HG03442 (cell line): ENCODE results near the gene SLC1A5.

Source experiments
- ATAC-seq: cut with Tn5 transposase; IDR thresholded peaks from one replicate; pipeline ENCODE4 v1.9.1; 2021; ENCODE audit warnings: mild to moderate bottlenecking, moderate library complexity; ENCODE audit not compliant: unreplicated experiment

The SLC1A5 gene

DNA sequence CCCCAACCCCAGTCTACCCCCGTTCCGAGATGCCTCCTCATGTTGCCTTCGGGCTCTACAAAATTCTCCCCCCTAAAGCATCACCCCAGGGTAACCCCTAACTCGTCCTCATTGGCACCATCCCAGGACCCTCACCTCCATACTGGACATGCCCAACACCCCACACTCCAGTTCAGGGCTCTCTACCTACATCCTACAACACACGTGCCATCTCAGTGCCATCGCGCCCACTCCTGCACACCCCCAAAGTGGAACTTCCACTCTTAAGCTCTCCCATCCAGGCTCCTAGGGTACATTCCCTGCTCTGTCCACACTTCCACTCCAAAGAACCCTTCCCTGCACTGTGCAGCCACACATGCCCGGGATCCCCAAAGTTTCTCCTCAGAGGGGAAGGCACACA is 43.4 kb downstream of the SLC1A5 start:
- no peak for ATAC-seq

DNA sequence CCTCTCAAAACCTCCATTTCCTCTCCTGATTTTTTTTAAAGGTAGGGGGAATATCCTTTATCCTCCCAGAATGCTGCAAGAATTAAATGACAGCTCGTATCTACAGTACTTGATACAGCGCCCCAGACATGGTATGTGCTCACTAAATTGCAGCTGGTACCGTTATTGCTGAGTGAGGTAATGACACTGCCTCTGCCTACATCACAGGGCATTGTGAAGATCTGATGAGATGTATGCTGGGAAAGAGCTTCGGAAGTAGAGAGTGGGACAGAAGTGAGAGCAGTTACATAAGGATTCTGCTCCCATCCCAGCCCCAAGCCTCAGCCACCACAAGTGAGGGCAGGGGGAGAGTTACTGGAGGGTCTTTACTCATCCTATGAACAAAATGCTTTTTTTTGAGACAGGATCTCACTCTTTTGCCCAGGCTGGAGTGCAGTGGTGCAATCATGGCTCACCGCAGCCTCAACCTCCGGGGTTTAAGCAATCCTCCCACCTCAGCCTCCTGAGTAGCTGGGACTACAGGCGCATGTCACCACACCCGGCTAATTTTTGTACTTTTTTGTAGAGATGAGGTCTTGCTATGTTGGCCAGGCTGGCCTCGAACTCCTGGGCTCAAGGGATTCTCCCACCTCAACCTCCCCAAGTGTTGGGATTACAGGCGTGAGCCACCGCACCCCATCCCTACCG is 44.2 kb downstream of the SLC1A5 start:
- no peak for ATAC-seq

DNA sequence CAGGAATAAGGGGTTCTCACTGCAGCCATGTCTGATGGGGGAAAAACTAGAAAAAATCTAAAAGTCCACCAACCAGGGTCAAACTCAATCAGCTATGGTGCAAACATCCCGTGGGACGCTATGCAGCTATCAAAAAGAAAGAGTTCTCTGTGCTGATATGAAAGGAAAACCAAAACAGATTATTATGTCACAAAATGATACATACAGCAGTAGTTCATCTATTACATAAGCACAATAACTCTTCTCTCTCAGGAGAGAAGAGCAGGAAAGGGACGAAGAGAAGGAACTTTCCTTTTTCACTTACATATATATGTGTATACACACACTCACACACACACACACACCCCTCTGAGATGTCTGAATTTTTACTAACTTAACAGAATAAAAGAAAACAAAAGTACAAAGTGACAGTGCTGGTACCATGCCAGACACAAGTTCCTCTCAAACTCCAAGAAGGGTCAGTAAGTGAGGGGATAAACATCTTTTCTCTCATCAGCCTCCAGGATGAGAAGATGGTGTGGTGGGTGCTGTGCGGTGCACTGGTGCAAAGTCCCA is 45.4 kb downstream of the SLC1A5 start:
- no peak for ATAC-seq

DNA sequence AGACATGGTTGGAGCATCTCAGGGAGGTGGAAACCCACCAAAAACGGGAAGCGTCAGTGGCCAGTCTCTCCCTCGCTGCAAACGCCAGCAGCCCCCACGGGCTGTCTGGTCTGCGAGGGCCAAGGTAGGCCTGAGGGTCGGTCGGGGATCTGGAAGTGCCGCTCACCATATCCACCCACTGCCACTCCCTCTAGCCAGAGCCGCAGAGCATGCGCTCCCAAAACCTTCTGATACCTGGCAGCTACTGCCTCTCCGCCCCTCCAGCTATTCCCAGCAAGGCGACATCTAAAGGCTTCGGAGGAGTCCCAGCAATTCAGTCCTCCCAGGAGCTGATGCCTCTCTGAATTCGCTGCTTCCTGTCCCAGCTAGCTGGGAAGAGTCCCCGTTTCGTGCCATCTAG is 46.9 kb downstream of the SLC1A5 start:
- ATAC-seq, result no peak

DNA sequence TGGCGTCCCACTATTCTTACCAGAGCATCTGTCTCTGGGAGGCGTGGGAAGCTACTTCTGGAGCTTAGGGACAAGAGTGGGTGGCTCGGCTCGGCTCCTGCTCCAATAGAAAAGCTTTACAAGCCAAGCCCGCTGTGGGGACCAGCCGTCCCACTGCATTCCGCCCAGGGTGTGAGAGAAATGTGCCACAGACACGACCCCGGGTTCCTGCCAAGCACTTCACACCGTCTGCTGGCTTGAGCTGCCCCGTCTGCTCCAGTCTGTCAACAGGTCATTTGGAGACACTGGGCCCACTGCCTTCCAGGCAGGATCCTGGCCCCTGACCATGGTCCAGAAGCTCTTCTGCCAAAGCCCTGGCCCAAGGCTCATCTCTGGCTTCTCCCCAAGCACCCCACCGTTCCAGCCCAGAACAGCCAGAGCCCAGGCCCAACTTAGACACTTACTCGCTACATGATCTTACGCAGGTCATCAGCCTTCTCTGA is 49.1 kb downstream of the SLC1A5 start:
- ATAC-seq, result no peak

DNA sequence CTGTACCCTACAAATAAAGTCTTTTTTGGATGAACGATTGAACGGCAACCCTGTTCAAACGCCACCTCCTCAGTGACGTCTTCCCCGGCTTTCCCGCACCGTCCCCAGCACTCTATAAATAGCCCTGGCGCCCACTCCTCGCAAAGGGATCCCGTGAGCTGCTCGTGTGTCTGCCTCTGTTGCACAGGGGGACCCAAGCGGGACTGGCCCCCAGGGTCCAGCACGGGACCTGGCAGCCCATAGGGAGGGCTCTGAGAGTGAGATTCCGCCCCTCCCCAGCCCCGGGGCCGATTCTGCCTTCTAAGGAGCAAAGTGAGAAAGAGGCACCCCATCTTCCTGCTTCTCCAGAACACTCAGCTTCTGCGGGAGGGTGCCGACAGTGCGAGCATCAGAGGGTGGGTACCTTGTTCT is 50.6 kb downstream of the SLC1A5 start:
- no peak for ATAC-seq

DNA sequence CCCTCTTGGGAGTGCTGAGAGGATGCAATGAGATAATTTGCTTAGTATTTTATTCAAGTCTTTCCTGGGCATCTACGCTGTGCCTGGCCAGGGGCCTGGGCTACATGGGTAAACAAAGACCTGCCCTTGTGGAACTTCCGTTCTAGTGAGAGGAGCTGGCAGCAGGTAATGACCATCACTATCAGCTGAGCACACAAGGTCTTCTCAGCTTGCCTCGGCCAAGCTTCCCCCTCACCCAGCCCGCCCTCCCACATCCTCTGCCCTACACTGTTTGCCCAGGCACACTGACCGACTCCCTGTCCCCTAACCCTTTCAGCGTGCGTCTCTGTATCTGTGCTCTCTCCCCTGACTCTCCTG is 51.1 kb downstream of the SLC1A5 start:
- no peak for ATAC-seq

DNA sequence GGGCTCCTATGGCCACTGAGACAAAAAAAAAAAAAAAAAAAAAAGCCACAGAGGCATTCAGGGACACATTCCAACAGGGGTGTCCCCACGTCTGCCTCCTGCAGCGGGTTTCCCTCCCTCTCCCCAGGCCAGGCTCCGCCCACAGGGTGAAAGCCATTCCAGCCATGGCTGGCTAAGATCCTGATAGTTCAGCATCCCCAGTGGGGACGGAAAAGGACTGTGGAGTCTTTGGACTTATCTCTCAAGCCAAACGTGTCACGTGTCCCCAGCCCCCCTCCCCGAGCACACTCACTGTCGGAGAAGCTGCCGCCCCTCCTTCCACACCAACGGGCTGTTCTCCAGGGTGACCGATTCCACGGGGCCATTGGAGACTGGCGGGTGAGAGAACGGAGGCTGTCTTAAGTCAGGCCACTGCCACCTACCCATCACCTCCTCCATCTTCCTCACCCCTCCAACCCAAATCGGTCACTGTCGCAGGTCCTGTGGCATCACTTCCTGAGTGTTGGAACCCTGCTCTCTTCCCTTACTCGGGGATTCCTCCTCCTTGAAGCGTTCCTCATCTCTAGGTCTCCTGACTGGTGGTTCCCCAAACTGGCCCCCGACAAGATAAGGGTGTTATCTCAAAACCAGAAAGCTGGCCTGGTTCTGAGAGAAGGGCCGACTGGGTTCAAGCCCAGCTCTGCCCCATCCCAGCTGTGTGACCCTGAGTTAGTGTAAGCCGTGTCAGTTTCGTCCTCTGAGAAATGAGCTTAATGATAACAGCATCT is 51.7 kb downstream of the SLC1A5 start:
- ATAC-seq, result no peak

DNA sequence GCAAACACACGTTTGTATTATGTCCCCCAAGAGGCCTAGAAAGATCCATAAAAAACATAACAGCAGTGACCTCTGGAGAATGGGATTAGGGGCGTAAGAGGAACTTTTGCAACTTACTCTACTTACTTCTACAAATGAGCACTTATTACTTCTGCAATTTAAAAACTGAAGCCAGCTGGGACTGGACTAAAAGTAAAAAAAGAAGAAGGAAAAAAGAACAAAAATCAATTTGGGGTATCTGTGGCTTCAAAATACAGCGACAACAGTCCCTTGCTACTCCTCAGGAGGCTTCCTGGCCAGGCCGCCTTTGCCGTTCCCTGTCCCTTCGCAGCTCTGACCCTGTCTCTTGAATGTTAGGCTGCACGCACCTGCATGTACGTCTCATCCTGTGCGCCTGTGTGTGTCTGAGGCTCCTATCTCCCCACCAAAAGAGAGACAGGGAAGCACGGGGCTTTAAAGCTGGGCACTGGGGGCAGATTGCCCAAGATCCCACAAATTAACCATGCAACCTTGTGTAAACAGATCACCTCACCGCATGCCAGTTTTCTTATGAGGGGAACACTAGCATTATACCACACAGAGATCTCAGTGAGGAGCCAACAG is 54.6 kb downstream of the SLC1A5 start:
- no peak for ATAC-seq

DNA sequence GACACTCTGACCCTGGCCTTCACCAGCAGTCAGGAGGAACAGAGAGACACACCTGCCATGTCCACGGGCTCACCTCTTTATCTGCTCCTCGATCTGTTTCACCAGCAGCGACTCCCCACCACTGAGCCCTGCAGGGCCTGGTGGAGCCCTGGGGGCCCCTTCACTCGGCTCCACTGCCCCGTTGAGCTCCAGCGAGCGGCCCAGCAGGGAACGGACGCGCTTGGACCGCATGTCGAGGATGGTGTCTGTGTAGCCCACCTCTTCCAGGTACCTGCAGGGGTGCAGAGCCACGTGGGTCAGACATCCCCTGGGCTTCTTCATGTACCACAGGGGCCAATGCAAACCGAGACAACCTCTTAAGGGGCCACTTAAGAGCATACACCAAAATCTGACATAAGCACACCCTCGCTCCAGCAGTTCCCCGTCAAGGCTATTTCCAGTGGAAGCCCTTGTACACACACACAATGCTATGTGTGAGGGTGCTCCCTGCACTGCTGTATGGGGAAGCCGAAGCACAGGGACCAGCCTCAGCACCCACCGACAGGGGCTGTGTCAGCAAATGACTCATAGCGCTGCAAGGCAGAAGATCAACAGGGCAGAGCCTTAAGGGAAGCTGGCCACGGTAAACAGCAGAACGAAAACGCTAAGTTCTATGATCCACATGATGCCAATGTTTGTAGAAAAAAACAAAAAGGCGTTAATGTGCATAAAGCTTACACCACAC is 55.3 kb downstream of the SLC1A5 start:
- no peak for ATAC-seq

DNA sequence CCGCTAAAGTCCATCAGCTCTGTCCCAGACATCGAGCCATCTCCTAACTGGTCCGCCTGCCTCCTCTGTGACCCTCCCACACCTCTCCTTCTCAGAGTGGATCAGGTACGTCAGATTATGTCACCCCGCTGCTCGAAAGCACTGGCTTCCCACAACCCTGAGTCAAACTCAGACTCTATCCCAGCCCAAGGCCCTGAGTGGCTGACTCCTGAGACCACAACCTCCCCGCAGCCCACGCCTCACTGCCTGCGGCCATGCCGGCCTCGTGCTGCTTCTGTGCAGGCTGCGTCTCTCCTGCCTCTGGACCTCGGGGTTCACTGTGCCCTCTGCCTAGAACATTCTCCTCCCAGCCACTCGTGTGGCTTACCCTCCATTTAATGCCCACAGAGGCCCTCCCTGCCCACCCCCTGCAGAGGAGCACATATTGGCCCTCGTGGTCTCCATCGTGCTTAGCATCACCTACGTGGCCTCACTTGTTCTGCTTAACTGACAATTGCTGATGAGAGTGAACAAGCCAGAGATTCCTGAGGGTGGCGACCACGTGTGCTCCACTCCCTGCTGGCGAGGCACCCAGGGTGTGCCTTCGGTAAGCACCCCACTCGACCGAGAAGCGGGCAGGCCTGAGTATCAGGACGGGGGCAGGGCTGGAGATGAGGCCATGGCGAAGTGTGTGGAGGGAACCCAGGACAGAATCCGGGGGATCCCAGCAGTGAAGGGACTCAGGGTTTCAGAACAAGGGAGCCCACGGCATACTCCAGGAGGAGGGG is 56.0 kb downstream of the SLC1A5 start:
- ATAC-seq, result no peak

DNA sequence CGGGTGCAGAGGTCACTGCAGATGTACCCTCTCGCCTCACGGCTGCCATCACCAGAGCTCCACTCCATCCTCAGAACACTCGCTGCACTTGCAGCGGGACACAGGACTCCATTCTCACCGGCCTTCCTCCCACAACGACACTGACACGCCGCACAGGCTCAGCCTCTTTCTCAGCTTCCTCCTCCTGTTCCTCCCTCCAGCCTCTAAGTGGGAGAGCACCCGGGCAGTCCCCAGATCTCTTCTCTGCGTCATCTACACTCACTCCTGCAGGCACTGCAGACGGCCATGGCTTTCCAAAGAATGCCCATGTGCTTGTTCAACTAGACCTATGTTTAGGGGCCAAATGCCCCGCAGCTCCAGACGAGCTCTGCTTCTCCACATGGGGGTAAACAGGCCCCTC is 56.8 kb downstream of the SLC1A5 start:
- ATAC-seq, result no peak

DNA sequence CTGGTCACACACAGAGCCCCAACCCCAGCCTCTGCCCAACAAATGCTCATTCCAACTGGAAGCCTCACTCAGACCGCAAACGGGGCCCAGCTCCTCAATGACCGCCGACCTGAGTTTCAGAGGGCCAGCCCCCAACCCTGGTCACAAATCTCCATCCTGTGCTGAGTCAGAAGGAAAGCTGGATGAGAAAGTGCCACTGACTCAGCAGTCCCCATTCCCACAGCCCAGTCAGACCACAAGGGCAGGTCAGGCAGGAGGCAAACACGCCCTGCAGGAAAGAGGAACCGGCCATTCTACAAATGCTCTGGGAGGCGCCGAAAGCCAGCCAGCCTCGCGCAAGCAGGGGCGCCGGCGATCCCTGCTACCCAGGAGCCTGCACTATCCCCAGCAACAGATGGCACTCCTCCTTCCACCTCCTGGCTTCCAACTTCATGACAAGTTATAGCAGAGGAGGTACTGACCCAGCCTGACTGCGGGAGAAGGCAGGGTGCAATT is 57.3 kb downstream of the SLC1A5 start:
- no peak for ATAC-seq

DNA sequence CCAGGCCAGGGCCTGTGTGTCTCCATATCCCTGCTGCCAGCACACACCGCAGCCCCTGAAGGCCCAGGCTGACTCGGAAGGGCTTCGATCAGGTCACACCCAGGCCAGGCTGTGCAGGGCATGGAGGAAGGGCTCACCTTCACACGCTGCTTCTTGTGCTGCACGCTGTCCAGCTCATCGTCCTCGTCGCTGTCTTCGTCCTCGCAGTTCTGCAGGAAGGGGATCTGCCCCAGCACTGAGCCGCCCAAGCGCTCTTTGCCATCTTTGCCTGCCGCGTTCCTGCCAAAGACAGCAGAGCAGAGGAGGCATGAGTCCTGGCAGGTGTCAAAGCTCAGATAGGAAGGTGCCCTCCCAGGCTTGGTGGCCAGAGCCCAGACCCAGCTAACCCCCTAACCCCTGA is 57.8 kb downstream of the SLC1A5 start:
- no peak for ATAC-seq

DNA sequence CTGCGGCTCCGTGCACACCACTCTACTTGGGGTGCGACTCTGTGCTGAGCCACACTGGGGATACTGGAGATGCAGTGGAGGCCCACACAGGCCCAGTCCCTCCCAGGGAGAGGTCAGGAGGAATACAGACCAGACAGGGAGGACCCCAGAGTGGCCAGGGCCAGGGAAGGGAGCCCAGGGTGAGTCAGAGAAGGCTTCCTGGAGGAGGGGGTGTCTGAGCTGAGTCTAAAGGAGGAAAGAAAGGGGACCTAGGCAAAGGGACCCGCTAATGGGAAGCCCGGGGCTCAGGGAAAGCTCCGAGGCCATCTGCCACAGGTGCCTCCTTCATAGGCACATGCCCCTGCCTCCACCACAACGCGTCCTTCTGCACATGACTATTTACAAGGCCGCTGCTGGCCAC is 58.2 kb downstream of the SLC1A5 start:
- no peak for ATAC-seq

DNA sequence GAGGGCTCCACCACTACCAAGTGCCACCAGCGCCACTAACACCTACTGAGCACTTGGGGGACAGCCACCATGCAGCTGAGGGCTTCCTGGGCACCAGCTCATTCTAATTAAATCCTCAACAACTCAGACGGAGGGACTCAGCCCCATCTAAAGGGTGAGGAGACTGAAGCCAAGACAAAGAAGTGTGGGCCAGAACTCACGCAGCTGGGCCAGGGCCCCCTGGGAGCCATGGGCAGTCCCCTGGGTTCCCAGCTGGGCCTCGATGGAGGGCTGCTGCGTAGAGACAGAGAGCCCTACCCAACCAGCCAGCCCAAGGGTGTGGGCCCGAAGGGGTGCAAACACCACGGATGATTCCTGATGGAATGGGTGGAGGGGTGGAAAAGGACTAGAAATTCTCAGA is 58.7 kb downstream of the SLC1A5 start:
- no peak for ATAC-seq

DNA sequence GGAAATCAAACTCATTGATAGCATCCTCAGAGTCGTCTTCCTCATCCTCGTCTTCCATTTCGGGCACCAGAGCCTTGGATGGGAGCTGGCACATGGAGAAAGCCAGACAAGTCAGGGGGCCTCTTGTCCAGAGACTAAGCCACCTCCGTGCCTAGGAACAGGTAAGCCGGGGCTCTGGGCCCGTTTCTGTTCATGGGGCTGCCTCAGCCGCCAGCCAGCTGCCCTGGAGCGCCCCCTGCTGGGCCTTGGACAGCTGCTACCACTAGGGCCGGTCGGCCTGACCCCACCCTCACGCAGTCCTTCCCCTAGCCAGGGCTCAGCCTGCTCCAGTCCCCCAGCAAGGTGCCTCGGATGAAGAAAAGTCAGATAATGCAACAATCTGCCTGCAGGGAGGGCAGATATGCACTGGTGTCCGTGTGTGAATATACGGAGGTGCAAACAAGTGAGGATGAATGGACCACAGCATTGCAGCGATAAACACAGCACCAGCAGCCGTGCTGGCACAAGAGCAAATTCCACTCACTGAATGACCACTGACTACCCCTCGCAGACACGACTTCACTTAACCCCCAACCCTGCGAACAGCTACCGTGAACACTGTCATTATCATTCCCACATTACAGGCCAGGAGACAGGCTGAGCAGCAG is 59.6 kb downstream of the SLC1A5 start:
- no peak for ATAC-seq

DNA sequence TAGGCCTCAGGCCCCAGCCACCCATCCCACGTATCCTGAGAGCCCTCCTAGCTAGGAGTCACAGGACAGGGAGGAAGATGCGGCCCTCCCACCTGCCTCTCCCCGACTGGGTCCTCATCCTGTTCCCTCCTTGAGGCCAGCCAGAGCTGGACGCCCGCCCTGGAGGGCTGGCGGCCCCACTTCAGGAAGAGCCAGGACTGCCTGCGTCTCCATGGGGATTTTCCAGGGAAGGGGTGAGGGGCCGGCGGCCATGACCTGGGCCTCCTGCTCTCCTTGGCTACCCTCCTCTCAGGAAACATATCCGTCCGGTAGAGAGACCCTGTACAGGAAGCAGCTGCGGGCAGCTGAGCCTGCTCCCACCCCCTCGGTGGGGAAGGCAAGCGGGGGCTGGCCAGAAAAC is 60.2 kb downstream of the SLC1A5 start:
- ATAC-seq, result no peak

DNA sequence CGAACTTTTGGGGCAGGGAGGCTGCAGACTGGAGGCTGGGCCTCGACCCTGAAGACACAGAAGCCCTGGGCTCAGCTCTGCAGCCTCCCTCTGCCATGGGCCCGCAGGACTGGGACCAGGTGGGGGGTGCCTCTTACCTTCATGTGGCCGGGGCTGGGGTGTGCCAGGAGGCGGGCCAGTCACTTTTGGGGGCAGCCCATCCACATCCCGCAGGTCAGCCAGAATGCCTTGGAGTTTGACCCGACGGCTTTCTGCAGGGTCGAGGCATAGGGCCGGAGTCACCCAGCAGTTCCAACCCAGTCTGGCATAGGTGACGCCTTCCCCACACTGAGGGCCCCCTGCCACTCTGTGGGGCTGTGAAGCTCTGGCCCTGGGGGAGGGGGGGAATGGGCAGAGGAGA is 60.6 kb downstream of the SLC1A5 start:
- ATAC-seq, result no peak

DNA sequence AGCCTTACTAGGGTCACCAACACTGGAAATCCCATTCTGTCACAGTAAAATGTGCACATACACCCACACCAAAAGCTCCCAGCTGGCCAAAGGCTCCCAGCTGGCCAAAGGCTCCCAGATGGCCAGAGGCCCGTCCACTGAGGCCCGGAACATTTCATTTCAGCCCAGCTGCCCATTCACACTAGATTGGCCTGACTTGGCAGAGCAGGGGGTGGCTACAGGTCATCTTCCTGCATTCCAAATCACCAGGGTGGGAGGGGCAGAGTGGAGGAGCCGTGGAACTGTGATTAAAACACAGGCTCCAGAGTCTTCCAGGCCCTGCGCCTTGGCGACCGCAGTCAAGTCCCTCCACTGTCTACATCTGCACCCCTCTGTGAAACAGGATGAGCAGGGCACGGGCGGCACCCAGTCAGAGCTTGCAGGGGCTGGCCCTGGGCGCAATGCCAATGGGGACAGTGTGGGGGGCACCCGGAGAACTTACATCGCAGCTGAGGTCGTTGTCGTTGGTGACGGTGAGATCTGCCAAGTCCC is 61.4 kb downstream of the SLC1A5 start:
- no peak for ATAC-seq
